ENCODE results near the gene TRAPPC12.

TRAPPC12 gene

DNA sequence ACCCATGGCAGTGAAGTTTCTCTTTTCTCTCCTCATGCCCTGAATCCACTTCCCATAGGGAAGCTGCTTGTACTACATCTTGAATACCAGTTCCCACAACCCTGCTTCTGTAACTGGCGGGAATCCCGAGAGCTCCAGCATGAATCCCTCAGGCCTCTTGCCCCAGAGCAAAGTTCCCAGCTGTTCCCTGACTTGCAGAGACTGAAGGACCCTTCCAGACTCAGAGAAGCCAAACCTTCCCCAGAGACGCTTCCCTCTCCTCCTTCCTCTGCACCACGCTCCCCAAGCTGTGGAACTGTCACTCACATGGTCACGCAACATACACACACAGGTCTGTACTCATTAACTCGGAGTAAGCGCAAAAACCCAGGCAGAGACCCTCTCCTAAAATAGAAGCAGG is 26.4 kb downstream of the TRAPPC12 start:
- Histone ChIP-seq H3K9ac (no peak overlapping the region), H3K4me3 (no peak overlapping the region), H3K27me3 (no peaks in the 10 kb centered on the region), H3K27ac (no peak overlapping the region), H3K4me2 (no peak overlapping the region), H3K9me3 (replicated peaks in 1 of 11) (no peaks in the 10 kb centered on the region), H3K36me3 (peaks cover 48 to 92% (median 72%) of the 10 kb centered on the region in 11 experiments), H4K20me1 (peaks cover 0 to 50% (median 19%) of the 10 kb centered on the region in 11 experiments; a peak in 13 of 22 replicates), H3K4me1 (peaks cover 8 to 28% (median 17%) of the 10 kb centered on the region in 10 experiments; a peak in 18 of 20 replicates)
- TF ChIP-seq Cebpa-rat (IDR thresholded peaks at IDR 0.05) = no peak

DNA sequence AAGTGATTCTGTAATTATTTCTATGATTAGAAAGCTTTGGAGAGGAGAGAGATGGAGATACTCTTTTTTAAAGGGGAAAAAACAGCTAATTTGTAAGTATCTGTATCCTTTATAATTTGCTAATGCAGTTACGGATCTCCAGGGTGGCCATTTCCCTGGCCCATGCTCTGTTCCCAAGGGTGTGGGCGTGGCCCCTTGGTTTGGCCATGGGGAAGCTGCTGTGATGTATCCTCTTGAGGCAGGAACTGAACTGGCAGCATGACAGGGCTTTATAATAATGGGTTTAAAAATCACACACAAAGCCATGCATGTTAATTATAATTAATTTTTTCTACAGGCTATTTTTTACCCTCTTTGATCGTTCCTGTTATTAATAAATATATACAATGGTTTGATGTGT is 27.0 kb downstream of the TRAPPC12 start:
- Histone ChIP-seq H3K4me3 (no peak overlapping the region), H3K36me3 (peaks cover 42 to 87% (median 66%) of the 10 kb centered on the region in 11 experiments), H3K9ac (no peak overlapping the region), H3K4me2 (peak overlapping the region in 3 of 11 experiments; percentile 19 to 28 (median 21); a peak in 2 of 22 replicates), H3K27me3 (no peaks in the 10 kb centered on the region), H3K4me1 (peaks cover 8 to 28% (median 18%) of the 10 kb centered on the region in 10 experiments; a peak in 18 of 20 replicates), H4K20me1 (peaks cover 0 to 48% (median 15%) of the 10 kb centered on the region in 11 experiments; a peak in 12 of 22 replicates), H3K9me3 (replicated peaks in 1 of 11) (no peaks in the 10 kb centered on the region), H3K27ac (no peak overlapping the region)
- no peak for TF ChIP-seq Cebpa-rat (IDR thresholded peaks at IDR 0.05)

DNA sequence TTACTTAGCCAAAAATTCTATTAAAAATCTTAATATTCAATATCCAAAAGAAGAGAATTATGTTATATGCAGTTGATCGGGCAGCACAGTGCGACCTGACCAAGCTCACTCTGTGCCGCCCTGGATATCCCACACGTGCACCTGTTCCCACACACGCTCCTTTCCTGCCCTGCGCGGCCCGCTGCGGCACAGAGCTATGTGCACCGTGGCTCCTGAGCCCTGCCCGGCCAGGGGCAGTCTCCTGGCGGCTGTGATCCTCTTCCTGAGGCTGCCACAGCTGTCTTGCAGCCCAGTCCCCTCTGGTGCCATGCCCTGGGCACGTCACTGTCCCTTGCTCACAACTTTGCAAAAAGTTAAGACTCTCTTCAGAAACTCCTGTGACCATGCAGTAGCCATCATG is 29.3 kb downstream of the TRAPPC12 start:
- Histone ChIP-seq H3K36me3 (peaks cover 36 to 85% (median 52%) of the 10 kb centered on the region in 11 experiments), H3K9ac (no peak overlapping the region), H3K4me3 (no peak overlapping the region), H4K20me1 (peaks cover 0 to 53% (median 18%) of the 10 kb centered on the region in 11 experiments; a peak in 12 of 22 replicates), H3K27ac (no peak overlapping the region), H3K9me3 (replicated peaks in 1 of 11) (no peaks in the 10 kb centered on the region), H3K4me2 (no peak overlapping the region), H3K27me3 (no peaks in the 10 kb centered on the region), H3K4me1 (peaks cover 12 to 31% (median 19%) of the 10 kb centered on the region in 10 experiments)
- no peak for TF ChIP-seq Cebpa-rat (IDR thresholded peaks at IDR 0.05)

DNA sequence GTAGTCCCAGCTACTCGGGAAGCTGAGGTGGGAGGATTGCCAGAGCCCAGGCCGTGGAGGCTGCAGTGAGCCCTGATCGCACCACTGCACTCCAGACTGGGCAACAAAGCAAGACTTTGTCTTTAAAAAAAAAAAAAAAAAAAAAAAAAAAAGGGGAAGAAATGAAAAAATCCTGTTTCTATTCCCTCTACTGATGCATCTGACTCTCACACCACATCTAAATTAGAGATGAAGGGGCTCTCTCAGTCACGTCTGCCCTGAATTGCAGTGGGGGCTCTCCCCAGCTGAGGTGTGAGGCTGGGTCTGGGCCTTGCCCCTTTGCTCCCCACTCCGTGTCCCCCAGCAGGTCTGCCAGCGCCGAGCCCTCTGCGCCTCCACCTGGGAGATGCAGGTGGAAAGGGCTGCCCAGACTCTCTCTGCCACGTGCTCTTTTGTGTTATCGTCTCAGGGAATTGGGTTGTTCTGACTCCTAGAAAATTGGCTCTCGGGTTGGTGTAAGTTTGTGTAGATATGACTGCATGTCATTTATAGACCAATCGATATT is 30.2 kb downstream of the TRAPPC12 start:
- Histone ChIP-seq H3K36me3 (peaks cover 31 to 85% (median 48%) of the 10 kb centered on the region in 11 experiments), H3K9me3 (replicated peaks in 1 of 11) (no peaks in the 10 kb centered on the region), H3K4me1 (peaks cover 13 to 40% (median 27%) of the 10 kb centered on the region in 10 experiments), H4K20me1 (peaks cover 0 to 52% (median 17%) of the 10 kb centered on the region in 11 experiments; a peak in 12 of 22 replicates), H3K27ac (no peak overlapping the region), H3K4me2 (peak overlapping the region in 2 of 11 experiments; percentile 27 to 45; a peak in 3 of 22 replicates), H3K9ac (no peak overlapping the region), H3K4me3 (no peak overlapping the region), H3K27me3 (no peaks in the 10 kb centered on the region)
- no peak for TF ChIP-seq Cebpa-rat (IDR thresholded peaks at IDR 0.05)

DNA sequence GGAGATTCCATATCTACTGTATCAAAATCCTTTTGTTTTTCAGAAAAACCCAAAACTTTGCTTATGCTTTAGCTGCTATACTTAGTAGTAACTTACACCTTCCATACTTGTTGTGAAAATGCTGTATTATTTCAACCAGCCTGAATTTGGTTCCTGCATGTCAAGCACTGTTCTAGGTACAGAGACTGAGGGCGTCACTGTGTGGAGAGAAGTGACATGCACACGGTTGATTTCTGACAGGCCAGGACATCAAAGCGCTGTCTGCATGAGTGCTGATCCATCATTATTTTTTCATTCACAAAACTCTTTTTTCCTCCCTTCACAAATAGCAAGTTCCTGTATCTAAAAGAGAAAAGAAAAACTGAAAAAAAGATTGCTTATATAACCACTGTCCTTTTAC is 31.6 kb downstream of the TRAPPC12 start:
- Histone ChIP-seq H3K27ac (no peak overlapping the region), H3K36me3 (peaks cover 24 to 79% (median 42%) of the 10 kb centered on the region in 11 experiments), H3K9ac (no peak overlapping the region), H3K4me1 (peaks cover 13 to 45% (median 29%) of the 10 kb centered on the region in 10 experiments), H3K4me3 (no peak overlapping the region), H3K27me3 (no peaks in the 10 kb centered on the region), H4K20me1 (peaks cover 0 to 50% (median 7%) of the 10 kb centered on the region in 11 experiments; a peak in 11 of 22 replicates), H3K9me3 (replicated peaks in 1 of 11) (no peaks in the 10 kb centered on the region), H3K4me2 (0 out of 22 replicates have a peak overlapping the region, but pooled peaks of 1 of the 11 experiments have one; percentile 0)
- TF ChIP-seq Cebpa-rat (IDR thresholded peaks at IDR 0.05) = no peak

DNA sequence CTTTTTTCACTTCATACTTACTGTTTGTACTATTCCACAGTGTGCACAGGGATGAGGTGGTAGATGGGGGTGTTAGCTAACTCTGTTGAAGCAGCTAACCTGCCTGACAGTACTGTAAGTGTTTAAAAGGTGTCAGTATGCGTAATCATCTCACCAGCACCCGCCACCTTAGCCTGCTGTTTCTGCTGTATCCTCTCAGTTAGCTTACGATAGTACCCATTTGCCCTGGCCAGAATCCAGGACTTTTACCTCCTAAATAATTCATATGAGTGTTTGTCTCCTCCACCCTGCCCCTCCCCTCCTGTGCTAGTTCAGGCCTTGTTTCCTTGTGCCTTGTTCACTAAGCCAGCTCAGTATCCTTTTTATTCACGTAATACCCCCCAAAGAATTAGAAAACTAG is 34.2 kb downstream of the TRAPPC12 start:
- H3K4me2 ChIP-seq = peak overlapping the region in 4 of 11 experiments; percentile 41 to 60 (median 50); a peak in 7 of 22 replicates
- no peaks in the 10 kb centered on the region for H3K27me3 ChIP-seq
- no peak overlapping the region for H3K27ac ChIP-seq
- no peak overlapping the region for H3K9ac ChIP-seq
- TF ChIP-seq Cebpa-rat (IDR thresholded peaks at IDR 0.05) = no peak
- H3K4me1 ChIP-seq = peaks cover 7 to 59% (median 28%) of the 10 kb centered on the region in 10 experiments; a peak in 19 of 20 replicates
- H3K9me3 ChIP-seq (replicated peaks in 1 of 11) = no peaks in the 10 kb centered on the region
- peaks cover 0 to 48% (median 13%) of the 10 kb centered on the region in 11 experiments; a peak in 12 of 22 replicates for H4K20me1 ChIP-seq
- no peak overlapping the region for H3K4me3 ChIP-seq
- H3K36me3 ChIP-seq = peaks cover 18 to 71% (median 36%) of the 10 kb centered on the region in 11 experiments

DNA sequence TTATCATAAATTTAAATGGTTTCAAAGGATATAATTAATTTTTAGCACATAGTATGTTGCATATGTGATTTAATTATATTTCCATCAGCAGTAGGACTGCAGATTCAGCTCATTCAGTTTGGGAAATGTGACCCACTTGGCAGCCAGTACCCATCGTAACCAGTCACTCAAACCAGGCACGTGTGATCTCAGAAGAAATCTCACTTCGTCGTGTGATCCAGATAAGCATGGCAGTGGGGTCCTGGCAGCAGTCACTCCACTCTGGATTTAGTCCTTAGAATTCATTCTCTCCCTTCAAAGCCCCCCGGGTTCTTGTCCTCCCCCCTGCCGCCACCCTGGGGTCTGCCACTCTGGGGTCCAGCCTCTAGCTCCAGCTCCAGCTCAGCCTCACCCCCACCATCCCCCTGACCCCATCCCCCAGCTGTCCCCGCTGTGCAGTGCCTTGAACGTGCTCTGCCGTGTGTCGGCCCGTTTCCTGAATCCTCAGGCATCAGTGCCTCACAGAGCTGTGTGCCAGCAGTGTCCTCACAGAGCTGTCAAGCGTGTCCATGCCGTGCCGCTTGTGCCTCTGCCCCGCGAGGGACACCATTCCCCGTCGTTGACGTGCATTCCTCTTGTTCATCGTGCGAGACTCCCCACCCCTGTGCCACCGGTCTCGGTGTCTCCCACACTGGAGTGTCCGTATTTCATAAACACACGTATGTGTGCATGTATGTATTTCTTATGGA is 34.8 kb downstream of the TRAPPC12 start:
- H3K27ac ChIP-seq = no peak overlapping the region
- H4K20me1 ChIP-seq = peaks cover 0 to 46% (median 14%) of the 10 kb centered on the region in 11 experiments; a peak in 12 of 22 replicates
- no peaks in the 10 kb centered on the region for H3K27me3 ChIP-seq
- H3K9me3 ChIP-seq (replicated peaks in 1 of 11) = no peaks in the 10 kb centered on the region
- peaks cover 14 to 73% (median 32%) of the 10 kb centered on the region in 11 experiments; a peak in 20 of 22 replicates for H3K36me3 ChIP-seq
- peaks cover 7 to 64% (median 33%) of the 10 kb centered on the region in 10 experiments; a peak in 19 of 20 replicates for H3K4me1 ChIP-seq
- peak overlapping the region in 6 of 11 experiments; percentile 26 to 60 (median 44); a peak in 9 of 22 replicates for H3K4me2 ChIP-seq
- TF ChIP-seq Cebpa-rat (IDR thresholded peaks at IDR 0.05) = no peak
- H3K4me3 ChIP-seq = no peak overlapping the region
- H3K9ac ChIP-seq = 0 out of 22 replicates have a peak overlapping the region, but pooled peaks of 1 of the 11 experiments have one; percentile 10

DNA sequence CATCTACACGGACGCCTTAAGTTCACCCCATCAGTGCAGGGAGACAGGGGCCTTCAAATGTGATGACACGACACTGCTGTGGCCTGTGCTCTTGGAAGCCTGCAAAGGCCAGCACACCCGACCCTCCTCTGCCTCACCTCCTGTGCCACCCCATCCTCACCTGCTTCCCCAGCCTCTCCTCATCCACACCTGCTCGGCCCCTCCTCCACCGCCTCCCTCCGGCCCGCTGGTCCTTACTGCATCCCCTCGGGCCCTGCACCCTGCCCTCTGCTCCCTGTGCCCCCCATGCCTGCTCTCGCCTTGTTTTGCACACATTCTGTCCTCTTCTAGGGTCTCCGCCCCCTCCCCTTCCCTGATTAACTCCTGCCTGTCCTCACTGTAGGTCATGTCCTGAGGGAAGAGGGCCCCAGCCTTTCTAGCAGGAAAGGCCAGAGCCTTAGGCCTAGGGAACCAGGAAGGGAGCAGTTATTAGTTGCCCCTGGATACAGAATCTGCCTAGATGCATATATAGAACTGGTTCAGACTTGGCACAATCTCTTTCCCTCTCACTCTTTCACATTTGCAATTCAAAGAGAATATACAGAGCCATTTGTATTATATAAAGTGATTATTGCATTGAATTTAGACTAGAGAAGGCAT is 39.4 kb downstream of the TRAPPC12 start:
- no peaks in the 10 kb centered on the region for H3K27me3 ChIP-seq
- H3K4me2 ChIP-seq = peak overlapping the region in 9 of 11 experiments; percentile 2 to 93 (median 65); a peak in 15 of 22 replicates
- no peak for TF ChIP-seq Cebpa-rat (IDR thresholded peaks at IDR 0.05)
- peaks cover 0 to 89% (median 64%) of the 10 kb centered on the region in 10 experiments; a peak in 18 of 20 replicates for H3K4me1 ChIP-seq
- H4K20me1 ChIP-seq = peaks cover 0 to 45% (median 21%) of the 10 kb centered on the region in 11 experiments; a peak in 13 of 22 replicates
- H3K27ac ChIP-seq = peak overlapping the region in 4 of 11 experiments; percentile 7 to 48 (median 18); a peak in 4 of 22 replicates
- H3K4me3 ChIP-seq = no peak overlapping the region
- peaks cover 0 to 4% (median 0%) of the 10 kb centered on the region in 11 experiments; a peak in 3 of 22 replicates for H3K9me3 ChIP-seq (replicated peaks in 1 of 11)
- peaks cover 7 to 79% (median 46%) of the 10 kb centered on the region in 11 experiments; a peak in 20 of 22 replicates for H3K36me3 ChIP-seq
- H3K9ac ChIP-seq = peak overlapping the region in 3 of 11 experiments; percentile 15 to 18 (median 15); a peak in 4 of 22 replicates

Data from BLaER1 treated with 17β-estradiol and CSF1 and Interleukin-3, amounts not matched to agents 10 nM and 100 nM (cell line).